Natural killer cell treated with Interleukin-12 subunit alpha and Interleukin-12 subunit beta and Interleukin-15 and Interleukin-18, amount 100 ng/mL, for 72 hours (primary cell): ENCODE measurements around the gene GNLY. TPM values are rescaled to one million over a fixed set of nuclear protein-coding genes. Genes with fewer than 3 reads are reported as not detected.
"Not testable (repeated sequence)": the region's sequence is repeated elsewhere in the genome, so short reads cannot be mapped to it uniquely, and the experiment has no call there.

ENCODE experiments used
- ATAC-seq, 2 donors: fragments of 150-1000 bp; cut with Tn5 transposase in 1 of 2; sonication (Bioruptor Pico), chemical (Tn5 transposase) in 1 of 2; 2 replicates each; pipeline ENCODE4 v1.10.0; 2021
- DNase-seq: peaks from one replicate; pipeline ENCODE4 v3.0.0; 2022; ENCODE audit warnings: low spot score
- H3K27ac Mint-ChIP-seq, 2 donors: 1 replicate in 1 of 2; 2 replicates in 1 of 2; pipeline ENCODE4 v1.8.0; 2022; ENCODE audit warnings: mixed read lengths in 2 of 2, mild to moderate bottlenecking in 1 of 2, moderate library complexity in 1 of 2
- H3K27me3 Mint-ChIP-seq, 2 donors: 1 replicate in 1 of 2; 2 replicates in 1 of 2; pipeline ENCODE4 v1.8.0; 2022; ENCODE audit warnings: mixed read lengths in 2 of 2
- H3K36me3 Mint-ChIP-seq: one replicate; pipeline ENCODE4 v1.8.0; 2022; ENCODE audit warnings: mixed read lengths
- H3K4me1 Mint-ChIP-seq, 2 donors: 1 replicate in 1 of 2; 2 replicates in 1 of 2; pipeline ENCODE4 v1.8.0; 2022; ENCODE audit warnings: low read depth in 2 of 2, mixed read lengths in 2 of 2, mild to moderate bottlenecking in 1 of 2
- H3K4me3 Mint-ChIP-seq: one replicate; pipeline ENCODE4 v1.8.0; 2022; ENCODE audit warnings: mixed read lengths
- H3K9me3 Mint-ChIP-seq: 2 replicates; pipeline ENCODE4 v1.8.0; 2022; ENCODE audit warnings: mixed read lengths
- total RNA-seq, 2 donors: library from RNA; stranded (reverse); gene quantifications; one replicate each; pipeline ENCODE4 v1.2.3, GENCODE V29; 2022

The GNLY gene
- total RNA-seq, 2 donors from 2014 or later = 599 to 903 TPM

GRCh38 chr2:85712849-85713612 lies 18.9 kb downstream of the GNLY start:
- Mint-ChIP-seq H3K36me3 (no peaks in the 10 kb centered on the region), H3K9me3 (no peaks in the 10 kb centered on the region), H3K27me3 (no peaks in the 10 kb centered on the region), H3K4me1 (peaks cover 6% of the 10 kb centered on the region in 2 donors), H3K27ac (no peak overlapping the region), H3K4me3 (no peak overlapping the region)
- no peak for DNase-seq
- no peak for ATAC-seq

GRCh38 chr2:85713836-85714235 lies 19.7 kb downstream of the GNLY start:
- DNase-seq (no peak), ATAC-seq (no peak)
- H3K36me3 Mint-ChIP-seq = no peaks in the 10 kb centered on the region
- H3K27ac Mint-ChIP-seq = peak overlapping the region in 1 of 2 donors; percentile 45
- no peaks in the 10 kb centered on the region for H3K9me3 Mint-ChIP-seq
- no peaks in the 10 kb centered on the region for H3K27me3 Mint-ChIP-seq
- peaks cover 6% of the 10 kb centered on the region in 2 donors for H3K4me1 Mint-ChIP-seq
- H3K4me3 Mint-ChIP-seq = no peak overlapping the region

GRCh38 chr2:85714421-85714820 lies 20.3 kb downstream of the GNLY start:
- H3K9me3 Mint-ChIP-seq, H3K4me1 Mint-ChIP-seq, H3K27me3 Mint-ChIP-seq, H3K36me3 Mint-ChIP-seq, DNase-seq, ATAC-seq: not testable (repeated sequence)
- peak overlapping the region in 1 of 2 donors; percentile 45 for H3K27ac Mint-ChIP-seq
- H3K4me3 Mint-ChIP-seq = peak overlapping the region; percentile 4

- Mint-ChIP-seq H3K27me3 (no peaks in the 10 kb centered on the region), H3K27ac (no peak overlapping the region), H3K4me3 (no peak overlapping the region), H3K4me1 (peaks cover 6% of the 10 kb centered on the region in 2 donors), H3K36me3 (no peaks in the 10 kb centered on the region), H3K9me3 (no peaks in the 10 kb centered on the region)
- DNase-seq = no peak
- no peak for ATAC-seq
Observed at GRCh38 chr2:85714841-85715240, 20.7 kb downstream of the GNLY start.

- Mint-ChIP-seq H3K4me1 (peaks cover 6% of the 10 kb centered on the region in 2 donors), H3K9me3 (no peaks in the 10 kb centered on the region), H3K36me3 (no peaks in the 10 kb centered on the region), H3K27me3 (no peaks in the 10 kb centered on the region), H3K4me3 (no peak overlapping the region), H3K27ac (peak overlapping the region in 1 of 2 donors; percentile 39)
- DNase-seq (no peak), ATAC-seq (no peak)
Observed at GRCh38 chr2:85716346-85716914, 22.3 kb downstream of the GNLY start.

GRCh38 chr2:85717308-85718008 lies 23.3 kb downstream of the GNLY start:
- ATAC-seq = no peak
- no peak overlapping the region for H3K4me3 Mint-ChIP-seq
- no peaks in the 10 kb centered on the region for H3K36me3 Mint-ChIP-seq
- no peaks in the 10 kb centered on the region for H3K27me3 Mint-ChIP-seq
- no peak for DNase-seq
- no peak overlapping the region for H3K27ac Mint-ChIP-seq
- H3K4me1 Mint-ChIP-seq = peaks cover 6% of the 10 kb centered on the region in 2 donors
- no peaks in the 10 kb centered on the region for H3K9me3 Mint-ChIP-seq

- peaks cover 6% of the 10 kb centered on the region in 2 donors for H3K4me1 Mint-ChIP-seq
- no peak overlapping the region for H3K27ac Mint-ChIP-seq
Observed at GRCh38 chr2:85718009-85718391, 23.8 kb downstream of the GNLY start.

GRCh38 chr2:85718885-85719492 lies 24.8 kb downstream of the GNLY start:
- Mint-ChIP-seq H3K27ac (no peak overlapping the region), H3K4me1 (peaks cover 6% of the 10 kb centered on the region in 2 donors)

More at GRCh38 chr2:85718009-85718391, 23.8 kb downstream of the GNLY start:
- Mint-ChIP-seq H3K9me3 (no peaks in the 10 kb centered on the region), H3K4me3 (no peak overlapping the region), H3K27me3 (no peaks in the 10 kb centered on the region), H3K36me3 (no peaks in the 10 kb centered on the region)
- ATAC-seq (no peak), DNase-seq (no peak)

GRCh38 chr2:85719609-85720240 lies 25.6 kb downstream of the GNLY start:
- H3K9me3 Mint-ChIP-seq = no peaks in the 10 kb centered on the region
- no peaks in the 10 kb centered on the region for H3K36me3 Mint-ChIP-seq
- DNase-seq = no peak
- H3K4me3 Mint-ChIP-seq = no peak overlapping the region
- peak in 1 of 2 donors; percentile 24 for ATAC-seq
- H3K27me3 Mint-ChIP-seq = no peaks in the 10 kb centered on the region
- peaks cover 4 to 6% of the 10 kb centered on the region in 2 donors for H3K4me1 Mint-ChIP-seq
- no peak overlapping the region for H3K27ac Mint-ChIP-seq

More at GRCh38 chr2:85718885-85719492, 24.8 kb downstream of the GNLY start:
- DNase-seq = no peak
- Mint-ChIP-seq H3K27me3 (no peaks in the 10 kb centered on the region), H3K9me3 (no peaks in the 10 kb centered on the region), H3K36me3 (no peaks in the 10 kb centered on the region), H3K4me3 (no peak overlapping the region)
- ATAC-seq = no peak

- Mint-ChIP-seq H3K4me1 (peaks cover 0 to under 1% of the 10 kb centered on the region in 2 donors), H3K27ac (no peak overlapping the region)
Observed at GRCh38 chr2:85720533-85720932, 26.4 kb downstream of the GNLY start.

GRCh38 chr2:85721641-85722040 lies 27.5 kb downstream of the GNLY start:
- no peaks in the 10 kb centered on the region for H3K9me3 Mint-ChIP-seq

More at GRCh38 chr2:85720533-85720932, 26.4 kb downstream of the GNLY start:
- Mint-ChIP-seq H3K36me3 (no peaks in the 10 kb centered on the region), H3K27me3 (no peaks in the 10 kb centered on the region), H3K9me3 (no peaks in the 10 kb centered on the region), H3K4me3 (no peak overlapping the region)
- no peak for DNase-seq
- ATAC-seq = no peak

GRCh38 chr2:85722519-85722918 lies 28.4 kb downstream of the GNLY start:
- no peak for DNase-seq
- H3K9me3 Mint-ChIP-seq = no peaks in the 10 kb centered on the region
- H3K4me3 Mint-ChIP-seq = no peak overlapping the region
- H3K27ac Mint-ChIP-seq = no peak overlapping the region
- no peaks in the 10 kb centered on the region for H3K27me3 Mint-ChIP-seq
- no peaks in the 10 kb centered on the region for H3K36me3 Mint-ChIP-seq
- ATAC-seq = no peak
- H3K4me1 Mint-ChIP-seq = no peaks in the 10 kb centered on the region

More at GRCh38 chr2:85721641-85722040, 27.5 kb downstream of the GNLY start:
- no peaks in the 10 kb centered on the region for H3K36me3 Mint-ChIP-seq
- no peaks in the 10 kb centered on the region for H3K27me3 Mint-ChIP-seq
- ATAC-seq = no peak
- H3K4me3 Mint-ChIP-seq = no peak overlapping the region
- no peaks in the 10 kb centered on the region for H3K4me1 Mint-ChIP-seq
- H3K27ac Mint-ChIP-seq = no peak overlapping the region
- DNase-seq = no peak

- Mint-ChIP-seq H3K9me3 (no peaks in the 10 kb centered on the region), H3K4me1 (peaks cover 0 to 3% of the 10 kb centered on the region in 2 donors), H3K36me3 (no peaks in the 10 kb centered on the region), H3K27me3 (no peaks in the 10 kb centered on the region), H3K4me3 (no peak overlapping the region), H3K27ac (no peak overlapping the region)
- ATAC-seq = no peak
- DNase-seq = no peak
Observed at GRCh38 chr2:85723707-85724360, 29.7 kb downstream of the GNLY start.
